Esophagus muscularis mucosa (tissue), 4 donors: ENCODE results near the gene TAC4. TPM values are rescaled to one million over a fixed set of nuclear protein-coding genes. Genes with fewer than 3 reads are reported as not detected.

ENCODE experiments used
- DNase-seq: peaks from one replicate; pipeline ENCODE4 v3.0.0-alpha.2; 2017; ENCODE audit errors: extremely low spot score
- H3K27ac ChIP-seq, 4 donors: fragments of 200-600 bp; sonication (generic); replicated peaks in 1 of 4; 1 replicate in 3 of 4; 2 replicates in 1 of 4; pipeline ENCODE4 v1.5.1; 2016 to 2019; ENCODE audit warnings: mild to moderate bottlenecking in 1 of 4
- H3K27me3 ChIP-seq, 4 donors: fragments of 200-600 bp; sonication (generic); one replicate each; pipeline versions ENCODE4 v1.5.1 to v1.6.0; 2016 to 2019
- H3K36me3 ChIP-seq, 4 donors: fragments of 200-600 bp; sonication (generic); one replicate each; pipeline ENCODE4 v1.5.1; 2016 to 2019
- H3K4me1 ChIP-seq, 4 donors: fragments of 200-600 bp; sonication (generic); one replicate each; pipeline ENCODE4 v1.5.1; 2016 to 2019
- H3K4me3 ChIP-seq, 4 donors: fragments of 200-600 bp; sonication (generic); 1 replicate in 2 of 4; 2 replicates in 2 of 4; pipeline ENCODE4 v1.5.1; 2016 to 2019; ENCODE audit warnings: mild to moderate bottlenecking in 4 of 4, moderate library complexity in 1 of 4
- H3K9me3 ChIP-seq, 4 donors: fragments of 200-600 bp; sonication (generic); 1 replicate in 3 of 4; 2 replicates in 1 of 4; pipeline ENCODE4 v1.5.1; 2016 to 2019
- EP300 ChIP-seq: sonication (generic); formaldehyde crosslinking; IDR thresholded peaks from one replicate; pipeline ENCODE4 v1.6.1; 2017; ENCODE audit warnings: antibody characterized with exemption
- POLR2A ChIP-seq: fragments of 450-650 bp; IDR thresholded peaks from one replicate; pipeline ENCODE4 v1.6.1; 2017; ENCODE audit warnings: antibody characterized with exemption, moderate library complexity, mild to moderate bottlenecking, low read depth
- POLR2AphosphoS5 ChIP-seq, 2 donors: sonication (generic); formaldehyde crosslinking; IDR thresholded peaks; one replicate each; pipeline ENCODE4 v1.6.1; 2017; ENCODE audit warnings: antibody characterized with exemption in 2 of 2
- WGBS: methylation state at CpG from one replicate; pipeline ENCODE4 v1.1.5; 2018; 5-methylcytosine and 5-hydroxymethylcytosine counted together
- intact Hi-C: fragments of 100-400 bp; cut with DNase I; formaldehyde crosslinking; loops from one replicate; pipeline ENCODE4 v1.15.1; 2023
- total RNA-seq, 4 donors: library from RNA; depleted of rRNA; stranded (reverse); fragments of >200 nt; gene quantifications; one replicate each; pipeline versions ENCODE4 v1.1.0 to v1.2.1, GENCODE V29; 2016
- TF ChIP-seq, protein P1 (sequence below), 3 experiments: fragments of 200-600 bp in 2 of 3; fragments of 450-650 bp in 1 of 3; sonication (generic) in 2 of 3; IDR thresholded peaks; one replicate each; pipeline ENCODE4 v1.5.1; 2017 to 2019; ENCODE audit warnings: antibody characterized with exemption in 3 of 3, mild to moderate bottlenecking in 2 of 3, moderate library complexity in 1 of 3

TAC4 gene
- total RNA-seq, 4 donors from 2014 or later, result not detected

DNA sequence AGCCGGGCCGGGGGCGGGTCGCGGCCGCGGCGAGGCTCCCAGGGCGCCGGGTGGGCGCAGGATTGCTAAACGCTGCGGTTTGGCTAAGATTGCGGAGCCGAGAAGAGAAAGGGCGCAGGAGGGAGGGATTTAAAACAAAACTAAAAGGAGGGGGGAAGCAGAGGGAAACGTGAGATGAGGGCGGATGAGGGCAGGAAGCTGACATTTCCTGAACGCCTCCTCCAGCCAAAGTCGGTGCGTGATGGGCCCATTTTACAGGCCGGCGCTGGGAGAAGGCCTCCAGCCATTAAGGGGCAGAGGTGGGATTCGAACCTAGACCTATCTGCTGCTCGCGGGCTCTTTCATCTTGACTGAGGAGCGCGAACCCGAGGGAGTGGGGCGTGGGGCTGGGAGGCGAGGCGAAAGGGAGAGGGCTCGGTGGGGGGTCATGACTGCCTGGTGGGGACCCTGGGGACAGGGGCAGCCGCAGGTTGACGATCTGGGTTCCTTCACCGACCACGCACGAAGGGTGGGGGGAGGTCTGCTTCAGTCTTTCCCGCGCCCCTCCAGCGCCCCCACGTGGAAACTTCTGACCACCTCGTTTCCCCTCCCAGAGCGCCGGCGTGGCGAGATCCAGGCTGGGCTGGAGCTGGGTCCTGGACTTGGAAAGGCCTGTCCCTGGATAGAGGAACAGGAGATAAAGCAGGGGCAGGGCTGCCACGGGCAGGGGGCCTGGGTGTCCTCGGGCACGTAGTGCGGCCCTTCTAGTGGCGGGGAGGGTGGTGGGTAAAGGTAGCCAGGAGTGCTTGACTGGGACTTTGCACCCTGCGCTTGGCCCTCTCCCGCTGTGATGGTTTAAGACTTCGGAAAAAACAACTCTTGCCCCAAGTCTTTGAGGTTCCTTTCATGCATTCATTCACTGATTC is 3.8 kb upstream of the TAC4 start:
- intact Hi-C loops, result loop anchor here (1.0 kb wide), 1 partner anchor 143 kb away; no protein-coding TSS in a partner anchor
- H3K27ac ChIP-seq, result peak overlapping the region in 3 of 4 donors; percentile 41 to 62 (median 46)
- peak; percentile 93 for DNase-seq
- no peaks in the 10 kb centered on the region for H3K27me3 ChIP-seq
- TF ChIP-seq, protein P1, sequence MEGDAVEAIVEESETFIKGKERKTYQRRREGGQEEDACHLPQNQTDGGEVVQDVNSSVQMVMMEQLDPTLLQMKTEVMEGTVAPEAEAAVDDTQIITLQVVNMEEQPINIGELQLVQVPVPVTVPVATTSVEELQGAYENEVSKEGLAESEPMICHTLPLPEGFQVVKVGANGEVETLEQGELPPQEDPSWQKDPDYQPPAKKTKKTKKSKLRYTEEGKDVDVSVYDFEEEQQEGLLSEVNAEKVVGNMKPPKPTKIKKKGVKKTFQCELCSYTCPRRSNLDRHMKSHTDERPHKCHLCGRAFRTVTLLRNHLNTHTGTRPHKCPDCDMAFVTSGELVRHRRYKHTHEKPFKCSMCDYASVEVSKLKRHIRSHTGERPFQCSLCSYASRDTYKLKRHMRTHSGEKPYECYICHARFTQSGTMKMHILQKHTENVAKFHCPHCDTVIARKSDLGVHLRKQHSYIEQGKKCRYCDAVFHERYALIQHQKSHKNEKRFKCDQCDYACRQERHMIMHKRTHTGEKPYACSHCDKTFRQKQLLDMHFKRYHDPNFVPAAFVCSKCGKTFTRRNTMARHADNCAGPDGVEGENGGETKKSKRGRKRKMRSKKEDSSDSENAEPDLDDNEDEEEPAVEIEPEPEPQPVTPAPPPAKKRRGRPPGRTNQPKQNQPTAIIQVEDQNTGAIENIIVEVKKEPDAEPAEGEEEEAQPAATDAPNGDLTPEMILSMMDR (IDR thresholded peaks at IDR 0.05), result peak; percentile 70 to 73 (median 71)
- TF ChIP-seq POLR2AphosphoS5 (IDR thresholded peaks at IDR 0.05) (peak in 1 of 2 donors; percentile 40), POLR2A (no peak), EP300 (no peak)
- H3K4me3 ChIP-seq, result peak overlapping the region; percentile 62 to 84 (median 68)
- no peaks in the 10 kb centered on the region for H3K9me3 ChIP-seq
- H3K36me3 ChIP-seq, result no peaks in the 10 kb centered on the region
- 13% methylated on average over 32 of the region's 55 CpGs for WGBS
- H3K4me1 ChIP-seq, result peaks cover 16 to 34% (median 25%) of the 10 kb centered on the region in 4 donors

DNA sequence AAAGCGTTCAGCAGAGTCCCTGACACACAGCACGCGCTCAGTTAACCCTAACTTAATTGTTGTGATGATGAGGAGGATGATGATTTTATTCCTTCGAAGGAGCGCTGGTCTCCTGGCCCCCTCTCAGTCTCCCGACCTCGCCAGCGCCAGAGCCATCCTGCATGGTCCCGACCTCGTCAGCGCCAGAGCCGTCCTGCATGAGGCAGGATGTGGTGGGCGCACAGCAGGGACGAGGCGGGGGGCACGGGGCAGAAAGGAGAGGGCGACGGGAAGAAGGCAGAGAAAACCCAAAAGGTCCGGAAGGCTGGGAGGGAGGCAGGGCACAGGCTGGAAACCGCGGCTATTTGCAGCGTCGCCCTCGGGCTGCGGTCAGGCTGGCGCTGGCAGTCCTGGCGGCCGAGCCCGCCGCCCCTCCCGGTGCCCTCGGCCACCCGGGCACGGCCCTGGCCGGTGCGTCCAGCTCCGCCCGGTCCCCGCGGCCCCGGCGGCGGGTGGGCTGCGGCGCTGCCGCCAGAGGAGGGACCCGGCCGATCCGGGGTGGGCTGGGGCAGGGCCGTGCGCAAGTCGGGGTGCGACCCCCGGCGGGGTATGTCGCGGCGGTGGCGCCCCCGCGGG is 3.0 kb upstream of the TAC4 start:
- no peaks in the 10 kb centered on the region for H3K9me3 ChIP-seq
- TF ChIP-seq, protein P1 (IDR thresholded peaks at IDR 0.05), result no peak
- TF ChIP-seq POLR2AphosphoS5 (IDR thresholded peaks at IDR 0.05) (no peak), POLR2A (no peak), EP300 (no peak)
- peaks cover 0 to 4% (median 0%) of the 10 kb centered on the region in 4 donors for H3K36me3 ChIP-seq
- 3% methylated on average over 56 of the region's 61 CpGs for WGBS
- no peaks in the 10 kb centered on the region for H3K27me3 ChIP-seq
- intact Hi-C loops, result loop anchor here (1.0 kb wide), 1 partner anchor 143 kb away; no protein-coding TSS in a partner anchor
- H3K27ac ChIP-seq, result peak overlapping the region in 3 of 4 donors; percentile 41 to 62 (median 46)
- DNase-seq, result no peak
- H3K4me1 ChIP-seq, result peaks cover 22 to 42% (median 32%) of the 10 kb centered on the region in 4 donors
- H3K4me3 ChIP-seq, result peak overlapping the region; percentile 62 to 84 (median 68)

DNA sequence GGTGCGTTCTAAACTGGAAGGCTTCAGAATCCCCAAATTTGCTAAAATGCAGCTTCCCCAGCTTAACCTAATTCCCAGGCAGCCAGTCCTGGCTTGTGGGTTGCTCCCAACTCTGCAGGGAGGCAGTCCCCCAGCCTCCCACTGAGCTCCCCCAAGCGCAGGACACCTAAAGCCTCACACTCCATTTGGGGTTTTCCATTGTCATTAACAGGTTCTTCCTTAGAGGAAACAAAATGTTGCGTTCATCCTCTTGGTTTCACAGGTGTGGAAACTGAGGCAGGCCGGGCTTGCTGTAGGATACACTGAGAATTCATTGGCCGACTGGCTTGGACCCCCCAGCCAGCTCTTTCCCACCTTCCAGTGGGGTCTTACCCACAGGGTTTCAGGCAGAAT is 2.3 kb upstream of the TAC4 start:
- DNase-seq, result no peak
- WGBS, result 83% methylated on average over 5 of the region's 5 CpGs
- no peaks in the 10 kb centered on the region for H3K27me3 ChIP-seq
- intact Hi-C loops, result no loop called here
- no peaks in the 10 kb centered on the region for H3K9me3 ChIP-seq
- no peak overlapping the region for H3K4me3 ChIP-seq
- peaks cover 27 to 48% (median 39%) of the 10 kb centered on the region in 4 donors for H3K4me1 ChIP-seq
- H3K36me3 ChIP-seq, result peaks cover 0 to 4% (median 0%) of the 10 kb centered on the region in 4 donors
- TF ChIP-seq, protein P1 (IDR thresholded peaks at IDR 0.05), result no peak
- peak overlapping the region in 1 of 4 donors; percentile 62 for H3K27ac ChIP-seq

DNA sequence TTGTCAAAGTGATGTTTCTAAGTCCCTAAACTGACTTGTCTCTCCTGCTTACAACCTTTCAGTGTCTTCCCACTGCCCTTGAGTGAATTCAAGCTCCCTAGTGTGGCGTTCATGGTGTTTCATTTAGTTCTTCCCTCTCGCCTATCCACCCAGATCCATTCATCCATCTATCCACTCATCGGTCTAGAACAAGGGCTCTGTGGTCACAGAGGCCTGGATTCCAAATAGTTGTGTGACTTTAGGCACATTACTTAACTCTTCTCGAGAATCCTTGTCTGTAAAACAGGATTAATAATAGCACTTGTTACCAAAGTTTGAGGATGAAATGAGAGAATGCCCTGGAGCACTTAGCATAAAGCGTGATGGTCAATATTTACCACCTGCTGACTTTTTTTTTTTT is 870 bp upstream of the TAC4 start:
- Histone ChIP-seq H3K27ac (no peak overlapping the region), H3K4me3 (no peak overlapping the region), H3K9me3 (no peaks in the 10 kb centered on the region), H3K27me3 (no peaks in the 10 kb centered on the region), H3K4me1 (peaks cover 34 to 63% (median 50%) of the 10 kb centered on the region in 4 donors), H3K36me3 (peaks cover 0 to 4% (median 0%) of the 10 kb centered on the region in 4 donors)
- TF ChIP-seq POLR2AphosphoS5 (IDR thresholded peaks at IDR 0.05) (no peak), EP300 (no peak), POLR2A (no peak)
- TF ChIP-seq, protein P1 (IDR thresholded peaks at IDR 0.05), result no peak
- 92% methylated on average over 5 of the region's 5 CpGs for WGBS
- no peak for DNase-seq
- intact Hi-C loops, result loop anchor here (5.0 kb wide), 1 partner anchor 276 kb away; no protein-coding TSS in a partner anchor
